Measurements from ENCODE around the gene LIN28A.

- TF ChIP-seq POLR2AphosphoS5 (IDR thresholded peaks at IDR 0.05; ENCODE audit: low read depth) (peak; percentile 64), CTCF (conservative IDR thresholded peaks at IDR 0.05; ENCODE audit: low read depth in 2 of 2) (no peak), EZH2 (IDR thresholded peaks at IDR 0.05; ENCODE audit: low read depth, unreplicated experiment) (no peak), CREB1 (CRISPR knock-in tag; IDR thresholded peaks at IDR 0.05; ENCODE audit: low read depth) (no peak), EZH2phosphoT487 (IDR thresholded peaks at IDR 0.05; ENCODE audit: unreplicated experiment) (no peak), ETS1 (IDR thresholded peaks at IDR 0.05) (no peak), STAT1 (IDR thresholded peaks at IDR 0.05; ENCODE audit: unreplicated experiment) (no peak), ZNF114 (CRISPR knock-in tag; IDR thresholded peaks at IDR 0.05) (no peak)
- TF ChIP-seq, protein P1, sequence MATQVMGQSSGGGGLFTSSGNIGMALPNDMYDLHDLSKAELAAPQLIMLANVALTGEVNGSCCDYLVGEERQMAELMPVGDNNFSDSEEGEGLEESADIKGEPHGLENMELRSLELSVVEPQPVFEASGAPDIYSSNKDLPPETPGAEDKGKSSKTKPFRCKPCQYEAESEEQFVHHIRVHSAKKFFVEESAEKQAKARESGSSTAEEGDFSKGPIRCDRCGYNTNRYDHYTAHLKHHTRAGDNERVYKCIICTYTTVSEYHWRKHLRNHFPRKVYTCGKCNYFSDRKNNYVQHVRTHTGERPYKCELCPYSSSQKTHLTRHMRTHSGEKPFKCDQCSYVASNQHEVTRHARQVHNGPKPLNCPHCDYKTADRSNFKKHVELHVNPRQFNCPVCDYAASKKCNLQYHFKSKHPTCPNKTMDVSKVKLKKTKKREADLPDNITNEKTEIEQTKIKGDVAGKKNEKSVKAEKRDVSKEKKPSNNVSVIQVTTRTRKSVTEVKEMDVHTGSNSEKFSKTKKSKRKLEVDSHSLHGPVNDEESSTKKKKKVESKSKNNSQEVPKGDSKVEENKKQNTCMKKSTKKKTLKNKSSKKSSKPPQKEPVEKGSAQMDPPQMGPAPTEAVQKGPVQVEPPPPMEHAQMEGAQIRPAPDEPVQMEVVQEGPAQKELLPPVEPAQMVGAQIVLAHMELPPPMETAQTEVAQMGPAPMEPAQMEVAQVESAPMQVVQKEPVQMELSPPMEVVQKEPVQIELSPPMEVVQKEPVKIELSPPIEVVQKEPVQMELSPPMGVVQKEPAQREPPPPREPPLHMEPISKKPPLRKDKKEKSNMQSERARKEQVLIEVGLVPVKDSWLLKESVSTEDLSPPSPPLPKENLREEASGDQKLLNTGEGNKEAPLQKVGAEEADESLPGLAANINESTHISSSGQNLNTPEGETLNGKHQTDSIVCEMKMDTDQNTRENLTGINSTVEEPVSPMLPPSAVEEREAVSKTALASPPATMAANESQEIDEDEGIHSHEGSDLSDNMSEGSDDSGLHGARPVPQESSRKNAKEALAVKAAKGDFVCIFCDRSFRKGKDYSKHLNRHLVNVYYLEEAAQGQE (IDR thresholded peaks at IDR 0.05; ENCODE audit: unreplicated experiment), result no peak
Measured at GRCh38 chr1:26472320-26472900, 61.8 kb downstream of the LIN28A start, which contains the start of gene HMGN2.

Data from GM23338 (cell line).